Activated CD4-positive, alpha-beta T cell treated with anti-CD3 and anti-CD28 coated beads, Interleukin-2, amount 50 U/mL, for 1 hour (primary cell): ENCODE data around the gene DXO.
"Not testable (repeated sequence)": the region's sequence is repeated elsewhere in the genome, so short reads cannot be mapped to it uniquely, and the experiment has no call there.

Experiments used
- DNase-seq: peaks from one replicate; pipeline ENCODE4 v3.0.0-alpha.2; 2020

DXO gene

GRCh38 chr6:31979238-31979898 lies 7.4 kb upstream of the DXO start:
- no peak for DNase-seq

GRCh38 chr6:31978831-31979230 lies 6.9 kb upstream of the DXO start:
- no peak for DNase-seq

GRCh38 chr6:31977816-31978431 lies 6.0 kb upstream of the DXO start:
- no peak for DNase-seq

GRCh38 chr6:31976065-31976464 lies 4.1 kb upstream of the DXO start:
- not testable (repeated sequence) for DNase-seq

GRCh38 chr6:31972709-31973350 lies 892 bp upstream of the DXO start:
- no peak for DNase-seq

GRCh38 chr6:31971279-31971992 lies 502 bp downstream of the DXO start:
- DNase-seq: no peak

- DNase-seq: no peak
Observed at GRCh38 chr6:31970604-31971271, 1.2 kb downstream of the DXO start.

- no peak for DNase-seq
Observed at GRCh38 chr6:31969712-31970603, 2.0 kb downstream of the DXO start.

GRCh38 chr6:31968791-31969711 lies 2.9 kb downstream of the DXO start:
- no peak for DNase-seq

GRCh38 chr6:31968326-31968725 lies 3.6 kb downstream of the DXO start:
- no peak for DNase-seq

- DNase-seq: no peak
Observed at GRCh38 chr6:31967926-31968320, 4.0 kb downstream of the DXO start.

- DNase-seq: no peak
Observed at GRCh38 chr6:31966997-31967925, 4.7 kb downstream of the DXO start.

GRCh38 chr6:31966506-31966905 lies 5.4 kb downstream of the DXO start:
- DNase-seq: no peak

GRCh38 chr6:31965700-31966099 lies 6.2 kb downstream of the DXO start:
- no peak for DNase-seq

GRCh38 chr6:31963921-31964320 lies 8.0 kb downstream of the DXO start:
- DNase-seq: no peak

GRCh38 chr6:31961616-31962015 lies 10.3 kb downstream of the DXO start:
- DNase-seq: no peak

- DNase-seq: peak; percentile 98
Observed at GRCh38 chr6:31958741-31959739, 12.9 kb downstream of the DXO start, which contains the start of the genes NELFE and SKIC2. Gene NELFE (minus strand): TSS chr6:31958971. CDS start chr6:31958446, 525 bp downstream. Gene SKIC2 (plus strand): TSS chr6:31959175. CDS start chr6:31959193, 18 bp downstream.

GRCh38 chr6:31958412-31958740 lies 13.6 kb downstream of the DXO start:
- no peak for DNase-seq
